Thymus (tissue), 11 donors: Measurements from ENCODE around the gene ZNF354C. TPM values are rescaled to one million over a fixed set of nuclear protein-coding genes. Genes with fewer than 3 reads are reported as not detected.
A peak's percentile ranks its signal among the peaks of the same experiment; 100 is the strongest.
"Not testable (repeated sequence)": the region's sequence is repeated elsewhere in the genome, so short reads cannot be mapped to it uniquely, and the experiment has no call there.

Source experiments
- DNase-seq, 9 donors: peaks; one replicate each; pipeline ENCODE4 v3.0.0-alpha.2; 2013; ENCODE audit warnings: low spot score in 9 of 9, low read depth in 6 of 9, missing footprints in 1 of 9
- H3K27ac ChIP-seq, 2 donors: one replicate each; pipeline ENCODE4 v1.5.1; 2013; ENCODE audit warnings: control low read depth in 1 of 2, low read depth in 1 of 2, low read length in 1 of 2, mild to moderate bottlenecking in 1 of 2, moderate library complexity in 1 of 2
- H3K27me3 ChIP-seq, 2 donors: one replicate each; pipeline ENCODE4 v1.5.1; 2013; ENCODE audit warnings: low read length in 1 of 2; ENCODE audit not compliant: control insufficient read depth in 2 of 2, insufficient read depth in 1 of 2
- H3K36me3 ChIP-seq, 2 donors: one replicate each; pipeline ENCODE4 v1.5.1; 2013; ENCODE audit warnings: low read length in 1 of 2, mild to moderate bottlenecking in 1 of 2, moderate library complexity in 1 of 2; ENCODE audit not compliant: control insufficient read depth in 2 of 2, insufficient read depth in 2 of 2
- H3K4me1 ChIP-seq, 2 donors: one replicate each; pipeline ENCODE4 v1.5.1; 2013; ENCODE audit warnings: low read length in 2 of 2; ENCODE audit not compliant: control insufficient read depth in 2 of 2, insufficient read depth in 2 of 2
- H3K4me3 ChIP-seq, 2 donors: one replicate each; pipeline ENCODE4 v1.5.1; 2013; ENCODE audit warnings: low read length in 2 of 2, control low read depth in 1 of 2, mild to moderate bottlenecking in 1 of 2
- H3K9me3 ChIP-seq, 2 donors: one replicate each; pipeline ENCODE4 v1.5.1; 2013; ENCODE audit warnings: low read length in 1 of 2, mild to moderate bottlenecking in 1 of 2; ENCODE audit not compliant: control insufficient read depth in 2 of 2, insufficient read depth in 1 of 2
- WGBS: extraction: QIAGEN DNeasy Blood & Tissue Kit; methylation state at CpG from one replicate; pipeline ENCODE4 v1.1.7; 2013; 5-methylcytosine and 5-hydroxymethylcytosine counted together
- polyA plus RNA-seq: library from polyadenylated mRNA; stranded (reverse); fragments of 200-250 nt; gene quantifications from one replicate; pipeline ENCODE4 v1.2.3, GENCODE V29; 2013
- total RNA-seq: library from RNA; stranded (reverse); fragments of 120-200 nt; gene quantifications from one replicate; pipeline ENCODE4 v1.2.4, GENCODE V29; 2013
- donor health status: healthy.

The ZNF354C gene
- total and polyA plus RNA-seq, 2 donors, result 2.3 to 6.0 TPM

- Histone ChIP-seq H3K9me3 (peaks cover 2 to 33% of the 10 kb centered on the region in 2 donors), H3K4me3 (no peak overlapping the region), H3K27me3 (no peaks in the 10 kb centered on the region), H3K36me3 (no peaks in the 10 kb centered on the region), H3K4me1 (peaks cover 0 to 5% of the 10 kb centered on the region in 2 donors), H3K27ac (no peak overlapping the region)
- DNase-seq, result no peak
- WGBS, result 79% methylated on average over 3 of the region's 3 CpGs
These were observed 4.7 kb upstream of the ZNF354C start for GRCh38 chr5:179055436-179055835.

GRCh38 chr5:179055841-179056240 is 4.3 kb upstream of the ZNF354C start:
- peaks cover 2 to 35% of the 10 kb centered on the region in 2 donors for H3K9me3 ChIP-seq
- no peaks in the 10 kb centered on the region for H3K27me3 ChIP-seq
- H3K36me3 ChIP-seq, result no peaks in the 10 kb centered on the region
- H3K4me1 ChIP-seq, result peaks cover 3 to 7% of the 10 kb centered on the region in 2 donors
- DNase-seq, result no peak
- whole genome bisulfite sequencing, result 87% methylated on average over 9 of the region's 9 CpGs
- no peak overlapping the region for H3K27ac ChIP-seq
- H3K4me3 ChIP-seq, result no peak overlapping the region

GRCh38 chr5:179061025-179061424 is 852 bp downstream of the ZNF354C start:
- no peaks in the 10 kb centered on the region for H3K27me3 ChIP-seq
- WGBS, result 91% methylated on average over 19 of the region's 19 CpGs
- peaks cover 2 to 39% of the 10 kb centered on the region in 2 donors for H3K9me3 ChIP-seq
- no peak for DNase-seq
- H3K4me1 ChIP-seq, result peaks cover 6 to 10% of the 10 kb centered on the region in 2 donors
- peak overlapping the region; percentile 75 to 82 for H3K4me3 ChIP-seq
- peaks cover 13 to 15% of the 10 kb centered on the region in 2 donors for H3K36me3 ChIP-seq
- no peak overlapping the region for H3K27ac ChIP-seq

GRCh38 chr5:179065703-179066102 is 5.5 kb downstream of the ZNF354C start:
- H3K36me3 ChIP-seq, result peaks cover 22% of the 10 kb centered on the region in 2 donors
- no peak overlapping the region for H3K4me3 ChIP-seq
- peaks cover 4 to 5% of the 10 kb centered on the region in 2 donors for H3K4me1 ChIP-seq
- H3K27ac ChIP-seq, result no peak overlapping the region
- H3K27me3 ChIP-seq, result no peaks in the 10 kb centered on the region
- H3K9me3 ChIP-seq, result peaks cover 10 to 46% of the 10 kb centered on the region in 2 donors
- no peak for DNase-seq
- 98% methylated on average over 6 of the region's 6 CpGs for WGBS

GRCh38 chr5:179079165-179079987 is 19.2 kb downstream of the ZNF354C start:
- Histone ChIP-seq H3K4me1 (no peaks in the 10 kb centered on the region), H3K4me3 (no peak overlapping the region), H3K9me3 (peaks cover 25 to 27% of the 10 kb centered on the region in 2 donors), H3K27ac (no peak overlapping the region), H3K27me3 (no peaks in the 10 kb centered on the region), H3K36me3 (peaks cover 33 to 34% of the 10 kb centered on the region in 2 donors)
- WGBS, result 98% methylated on average over 11 of the region's 11 CpGs
- DNase-seq, result no peak

- Histone ChIP-seq H3K9me3 (peaks cover 24 to 30% of the 10 kb centered on the region in 2 donors), H3K27me3 (no peaks in the 10 kb centered on the region), H3K36me3 (peaks cover 33 to 34% of the 10 kb centered on the region in 2 donors), H3K27ac (no peak overlapping the region), H3K4me3 (no peak overlapping the region), H3K4me1 (no peaks in the 10 kb centered on the region)
- no peak for DNase-seq
- WGBS, result 97% methylated on average over 4 of the region's 4 CpGs
These were observed 20.6 kb downstream of the ZNF354C start for GRCh38 chr5:179080724-179081123.

GRCh38 chr5:179089502-179089901 is 29.3 kb downstream of the ZNF354C start:
- no peaks in the 10 kb centered on the region for H3K27me3 ChIP-seq
- H3K36me3 ChIP-seq, result no peaks in the 10 kb centered on the region
- H3K4me3 ChIP-seq, result no peak overlapping the region
- DNase-seq, result no peak
- no peak overlapping the region for H3K27ac ChIP-seq
- no peaks in the 10 kb centered on the region for H3K4me1 ChIP-seq
- WGBS, result 89% methylated on average over 2 of the region's 2 CpGs
- peaks cover 0 to 9% of the 10 kb centered on the region in 2 donors for H3K9me3 ChIP-seq

- not testable (repeated sequence) for DNase-seq, H3K4me3 ChIP-seq, H3K36me3 ChIP-seq, H3K27ac ChIP-seq, H3K4me1 ChIP-seq, H3K27me3 ChIP-seq
- 93% methylated on average over 17 of the region's 17 CpGs for WGBS
- H3K9me3 ChIP-seq, result peaks cover 2 to 22% of the 10 kb centered on the region in 2 donors
These were observed 41.1 kb downstream of the ZNF354C start for GRCh38 chr5:179101282-179101681.

GRCh38 chr5:179110528-179110927 is 50.4 kb downstream of the ZNF354C start:
- no peaks in the 10 kb centered on the region for H3K27me3 ChIP-seq
- H3K36me3 ChIP-seq, result no peaks in the 10 kb centered on the region
- WGBS, result 93% methylated on average over 9 of the region's 9 CpGs
- no peak overlapping the region for H3K4me3 ChIP-seq
- no peak for DNase-seq
- H3K27ac ChIP-seq, result no peak overlapping the region
- H3K4me1 ChIP-seq, result no peaks in the 10 kb centered on the region
- peaks cover 4 to 39% of the 10 kb centered on the region in 2 donors for H3K9me3 ChIP-seq
